Brain microvascular endothelial cell (primary cell): ENCODE results near the gene RUNX1.
A peak's percentile ranks its signal among the peaks of the same experiment; 100 is the strongest.

ENCODE experiments used
- DNase-seq: peaks from one replicate; pipeline ENCODE4 v3.0.0-alpha.2; 2020
- H3K27ac ChIP-seq: fragments of 250-450 bp; sonication (Bioruptor Pico); 2 replicates; pipeline ENCODE4 v1.5.1; 2020; ENCODE audit warnings: mild to moderate bottlenecking, moderate library complexity
- H3K27me3 ChIP-seq: fragments of 250-450 bp; sonication (Bioruptor Pico); replicated peaks from 2 replicates; pipeline ENCODE4 v1.5.1; 2020; ENCODE audit warnings: mild to moderate bottlenecking
- H3K36me3 ChIP-seq: fragments of 250-450 bp; sonication (Bioruptor Pico); replicated peaks from 2 replicates; pipeline ENCODE4 v1.5.1; 2020; ENCODE audit warnings: mild to moderate bottlenecking
- H3K4me3 ChIP-seq: 2 replicates; pipeline ENCODE4 v1.5.1; 2011; ENCODE audit warnings: low read depth, mild to moderate bottlenecking, control low read depth, low read length, moderate library complexity
- CTCF ChIP-seq: IDR thresholded peaks from 2 replicates; pipeline ENCODE4 v1.5.1; 2011; ENCODE audit warnings: low read depth, mild to moderate bottlenecking, moderate library complexity, low read length, control low read depth, inconsistent platforms; ENCODE audit errors: missing control alignments
- in situ Hi-C: cut with HindIII; loops from 2 replicates; pipeline ENCODE4 v1.10.0; 2017; ENCODE audit warnings: low sequenced_read_pairs, low pct_ligation_motif_present

Gene RUNX1

GRCh38 chr21:35051287-35051818 lies 2.3 kb upstream of the RUNX1 start:
- peak; percentile 71 for DNase-seq
- in situ Hi-C loops, result no loop called here
- peak; percentile 78 for TF ChIP-seq CTCF
- H3K27me3 ChIP-seq, result no peaks in the 10 kb centered on the region
- H3K27ac ChIP-seq, result peak overlapping the region; percentile 59
- no peak overlapping the region for H3K4me3 ChIP-seq
- H3K36me3 ChIP-seq, result no peaks in the 10 kb centered on the region

- in situ Hi-C loops, result no loop called here
- H3K36me3 ChIP-seq, result no peaks in the 10 kb centered on the region
- TF ChIP-seq CTCF, result no peak
- H3K27me3 ChIP-seq, result no peaks in the 10 kb centered on the region
- no peak for DNase-seq
- no peak overlapping the region for H3K4me3 ChIP-seq
- H3K27ac ChIP-seq, result peak overlapping the region; percentile 59
These were observed 1.5 kb upstream of the RUNX1 start for GRCh38 chr21:35050348-35051286.

- H3K27ac ChIP-seq, result peak overlapping the region; percentile 86
- no peak for DNase-seq
- in situ Hi-C loops, result no loop called here
- peak overlapping the region; percentile 60 for H3K4me3 ChIP-seq
- no peaks in the 10 kb centered on the region for H3K27me3 ChIP-seq
- no peaks in the 10 kb centered on the region for H3K36me3 ChIP-seq
- TF ChIP-seq CTCF, result no peak
These were observed 910 bp downstream of the RUNX1 start for GRCh38 chr21:35048183-35048601.

GRCh38 chr21:35046880-35047229 lies 2.2 kb downstream of the RUNX1 start:
- peak; percentile 63 for DNase-seq
- H3K27me3 ChIP-seq, result no peaks in the 10 kb centered on the region
- TF ChIP-seq CTCF, result no peak
- in situ Hi-C loops, result no loop called here
- H3K27ac ChIP-seq, result peak overlapping the region; percentile 86
- no peaks in the 10 kb centered on the region for H3K36me3 ChIP-seq
- peak overlapping the region; percentile 60 for H3K4me3 ChIP-seq

- Histone ChIP-seq H3K36me3 (no peaks in the 10 kb centered on the region), H3K27ac (peak overlapping the region; percentile 86), H3K27me3 (no peaks in the 10 kb centered on the region), H3K4me3 (no peak overlapping the region)
- DNase-seq, result no peak
- no peak for TF ChIP-seq CTCF
- in situ Hi-C loops, result no loop called here
These were observed 2.9 kb downstream of the RUNX1 start for GRCh38 chr21:35046263-35046624.
